ENCODE results near the gene MRPL58. TPM values are rescaled to one million over a fixed set of nuclear protein-coding genes. Genes with fewer than 3 reads are reported as not detected.

Gene MRPL58
- total and polyA plus RNA-seq, 10 of the 15 experiments (the other 5 are each of a cell fraction or from before 2014, with no cell fraction given): 23.0 to 64.3 (median 51.9) TPM

DNA sequence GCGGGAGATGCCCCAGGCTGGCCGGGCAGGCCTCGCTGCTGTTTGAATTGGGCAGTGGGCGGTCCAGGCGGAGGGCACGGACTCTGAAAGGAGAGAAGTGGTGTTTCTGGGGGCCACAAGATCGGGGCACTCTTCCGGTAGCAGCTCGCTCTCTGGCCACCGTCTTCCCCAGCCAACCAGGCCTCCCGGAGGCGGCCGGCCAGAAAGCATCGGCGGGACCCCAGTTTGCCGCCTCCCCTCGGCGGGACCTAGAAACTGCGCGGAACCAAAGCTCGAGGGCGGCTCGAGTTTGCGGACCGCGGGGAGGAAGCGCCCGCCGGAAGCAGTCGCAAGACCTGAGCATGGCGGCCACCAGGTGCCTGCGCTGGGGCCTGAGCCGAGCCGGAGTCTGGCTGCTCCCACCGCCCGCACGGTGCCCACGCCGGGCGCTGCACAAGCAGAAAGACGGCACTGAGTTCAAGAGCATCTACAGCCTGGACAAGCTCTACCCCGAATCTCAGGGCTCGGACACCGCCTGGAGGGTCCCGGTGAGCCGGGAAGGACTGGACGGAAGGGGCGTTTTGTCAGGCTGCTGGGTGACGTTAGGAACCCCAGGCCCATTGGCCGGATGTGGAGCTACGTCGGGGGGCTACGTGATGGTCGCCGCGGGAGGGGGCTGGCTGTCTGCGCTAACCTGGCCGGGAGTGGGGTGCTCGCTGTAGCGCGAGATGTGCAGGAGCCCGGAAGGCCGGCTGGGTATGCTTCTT, at the start of gene MRPL58 (continued):
- TF ChIP-seq, protein P1, sequence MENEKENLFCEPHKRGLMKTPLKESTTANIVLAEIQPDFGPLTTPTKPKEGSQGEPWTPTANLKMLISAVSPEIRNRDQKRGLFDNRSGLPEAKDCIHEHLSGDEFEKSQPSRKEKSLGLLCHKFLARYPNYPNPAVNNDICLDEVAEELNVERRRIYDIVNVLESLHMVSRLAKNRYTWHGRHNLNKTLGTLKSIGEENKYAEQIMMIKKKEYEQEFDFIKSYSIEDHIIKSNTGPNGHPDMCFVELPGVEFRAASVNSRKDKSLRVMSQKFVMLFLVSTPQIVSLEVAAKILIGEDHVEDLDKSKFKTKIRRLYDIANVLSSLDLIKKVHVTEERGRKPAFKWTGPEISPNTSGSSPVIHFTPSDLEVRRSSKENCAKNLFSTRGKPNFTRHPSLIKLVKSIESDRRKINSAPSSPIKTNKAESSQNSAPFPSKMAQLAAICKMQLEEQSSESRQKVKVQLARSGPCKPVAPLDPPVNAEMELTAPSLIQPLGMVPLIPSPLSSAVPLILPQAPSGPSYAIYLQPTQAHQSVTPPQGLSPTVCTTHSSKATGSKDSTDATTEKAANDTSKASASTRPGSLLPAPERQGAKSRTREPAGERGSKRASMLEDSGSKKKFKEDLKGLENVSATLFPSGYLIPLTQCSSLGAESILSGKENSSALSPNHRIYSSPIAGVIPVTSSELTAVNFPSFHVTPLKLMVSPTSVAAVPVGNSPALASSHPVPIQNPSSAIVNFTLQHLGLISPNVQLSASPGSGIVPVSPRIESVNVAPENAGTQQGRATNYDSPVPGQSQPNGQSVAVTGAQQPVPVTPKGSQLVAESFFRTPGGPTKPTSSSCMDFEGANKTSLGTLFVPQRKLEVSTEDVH (IDR thresholded peaks at IDR 0.05; ENCODE audit: low read depth, partially characterized antibody): peak; percentile 73
- TF ChIP-seq CREB1 (IDR thresholded peaks at IDR 0.05; ENCODE audit: low read depth) (peak; percentile 80; the same call in 1 of the 2 replicates), SMAD5 (IDR thresholded peaks at IDR 0.05; ENCODE audit: low read depth) (peak; percentile 46; the same call in 1 of the 2 replicates), JUNB (IDR thresholded peaks at IDR 0.05) (no peak), FOS (IDR thresholded peaks at IDR 0.05; ENCODE audit: borderline replicate concordance, extremely low read depth, insufficient read length) (no peak), IRF4 (IDR thresholded peaks at IDR 0.05; ENCODE audit: low read depth, low read length) (0 out of 2 replicates have a peak, but pooled peaks have one; percentile 31), SP1 (IDR thresholded peaks at IDR 0.05; ENCODE audit: low read depth, low read length) (peak; percentile 71), YY1 (IDR thresholded peaks at IDR 0.05; ENCODE audit: low read depth, low read length) (peak; percentile 98), CHD2 (IDR thresholded peaks at IDR 0.05; ENCODE audit: borderline replicate concordance, low read depth, low read length) (peak; percentile 71), NFYA (IDR thresholded peaks at IDR 0.05; ENCODE audit: borderline replicate concordance, low read depth, low read length) (no peak), BMI1 (IDR thresholded peaks at IDR 0.05; ENCODE audit: borderline replicate concordance) (no peak), EED (IDR thresholded peaks at IDR 0.05; ENCODE audit: low read depth) (peak; percentile 50; the same call in 1 of the 2 replicates), KDM1A (IDR thresholded peaks at IDR 0.05; ENCODE audit: borderline replicate concordance) (no peak), MTA2 (IDR thresholded peaks at IDR 0.05; ENCODE audit: low read depth) (peak; percentile 28; the same call in 1 of the 2 replicates), ZSCAN29 (IDR thresholded peaks at IDR 0.05) (no peak), BCL11A (IDR thresholded peaks at IDR 0.05; ENCODE audit: low read depth, low read length) (no peak), TCF3 (IDR thresholded peaks at IDR 0.05; ENCODE audit: borderline replicate concordance, insufficient read depth, low read depth, low read length) (peak; percentile 62)
- TF ChIP-seq, protein P2, sequence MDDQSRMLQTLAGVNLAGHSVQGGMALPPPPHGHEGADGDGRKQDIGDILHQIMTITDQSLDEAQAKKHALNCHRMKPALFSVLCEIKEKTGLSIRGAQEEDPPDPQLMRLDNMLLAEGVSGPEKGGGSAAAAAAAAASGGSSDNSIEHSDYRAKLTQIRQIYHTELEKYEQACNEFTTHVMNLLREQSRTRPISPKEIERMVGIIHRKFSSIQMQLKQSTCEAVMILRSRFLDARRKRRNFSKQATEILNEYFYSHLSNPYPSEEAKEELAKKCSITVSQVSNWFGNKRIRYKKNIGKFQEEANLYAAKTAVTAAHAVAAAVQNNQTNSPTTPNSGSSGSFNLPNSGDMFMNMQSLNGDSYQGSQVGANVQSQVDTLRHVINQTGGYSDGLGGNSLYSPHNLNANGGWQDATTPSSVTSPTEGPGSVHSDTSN (IDR thresholded peaks at IDR 0.05; ENCODE audit: insufficient replicate concordance, low read depth, low read length): no peak
- TF ChIP-seq, protein P3, sequence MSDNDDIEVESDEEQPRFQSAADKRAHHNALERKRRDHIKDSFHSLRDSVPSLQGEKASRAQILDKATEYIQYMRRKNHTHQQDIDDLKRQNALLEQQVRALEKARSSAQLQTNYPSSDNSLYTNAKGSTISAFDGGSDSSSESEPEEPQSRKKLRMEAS (IDR thresholded peaks at IDR 0.05; ENCODE audit: low read depth, low read length): peak; percentile 76
- TF ChIP-seq, protein P4, sequence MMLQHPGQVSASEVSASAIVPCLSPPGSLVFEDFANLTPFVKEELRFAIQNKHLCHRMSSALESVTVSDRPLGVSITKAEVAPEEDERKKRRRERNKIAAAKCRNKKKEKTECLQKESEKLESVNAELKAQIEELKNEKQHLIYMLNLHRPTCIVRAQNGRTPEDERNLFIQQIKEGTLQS (IDR thresholded peaks at IDR 0.05; ENCODE audit: borderline replicate concordance, extremely low read depth, low read depth, low read length): no peak
- TF ChIP-seq, protein P5, sequence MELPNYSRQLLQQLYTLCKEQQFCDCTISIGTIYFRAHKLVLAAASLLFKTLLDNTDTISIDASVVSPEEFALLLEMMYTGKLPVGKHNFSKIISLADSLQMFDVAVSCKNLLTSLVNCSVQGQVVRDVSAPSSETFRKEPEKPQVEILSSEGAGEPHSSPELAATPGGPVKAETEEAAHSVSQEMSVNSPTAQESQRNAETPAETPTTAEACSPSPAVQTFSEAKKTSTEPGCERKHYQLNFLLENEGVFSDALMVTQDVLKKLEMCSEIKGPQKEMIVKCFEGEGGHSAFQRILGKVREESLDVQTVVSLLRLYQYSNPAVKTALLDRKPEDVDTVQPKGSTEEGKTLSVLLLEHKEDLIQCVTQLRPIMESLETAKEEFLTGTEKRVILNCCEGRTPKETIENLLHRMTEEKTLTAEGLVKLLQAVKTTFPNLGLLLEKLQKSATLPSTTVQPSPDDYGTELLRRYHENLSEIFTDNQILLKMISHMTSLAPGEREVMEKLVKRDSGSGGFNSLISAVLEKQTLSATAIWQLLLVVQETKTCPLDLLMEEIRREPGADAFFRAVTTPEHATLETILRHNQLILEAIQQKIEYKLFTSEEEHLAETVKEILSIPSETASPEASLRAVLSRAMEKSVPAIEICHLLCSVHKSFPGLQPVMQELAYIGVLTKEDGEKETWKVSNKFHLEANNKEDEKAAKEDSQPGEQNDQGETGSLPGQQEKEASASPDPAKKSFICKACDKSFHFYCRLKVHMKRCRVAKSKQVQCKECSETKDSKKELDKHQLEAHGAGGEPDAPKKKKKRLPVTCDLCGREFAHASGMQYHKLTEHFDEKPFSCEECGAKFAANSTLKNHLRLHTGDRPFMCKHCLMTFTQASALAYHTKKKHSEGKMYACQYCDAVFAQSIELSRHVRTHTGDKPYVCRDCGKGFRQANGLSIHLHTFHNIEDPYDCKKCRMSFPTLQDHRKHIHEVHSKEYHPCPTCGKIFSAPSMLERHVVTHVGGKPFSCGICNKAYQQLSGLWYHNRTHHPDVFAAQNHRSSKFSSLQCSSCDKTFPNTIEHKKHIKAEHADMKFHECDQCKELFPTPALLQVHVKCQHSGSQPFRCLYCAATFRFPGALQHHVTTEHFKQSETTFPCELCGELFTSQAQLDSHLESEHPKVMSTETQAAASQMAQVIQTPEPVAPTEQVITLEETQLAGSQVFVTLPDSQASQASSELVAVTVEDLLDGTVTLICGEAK (IDR thresholded peaks at IDR 0.05; ENCODE audit: borderline replicate concordance): peak; percentile 97

All from GM12878 (cell line).